ENCODE data around the gene APOA5. TPM values are rescaled to one million over a fixed set of nuclear protein-coding genes. Genes with fewer than 3 reads are reported as not detected.

APOA5 gene
- total RNA-seq, 4 donors from 2014 or later, result 0.72 TPM; not detected in 3

DNA sequence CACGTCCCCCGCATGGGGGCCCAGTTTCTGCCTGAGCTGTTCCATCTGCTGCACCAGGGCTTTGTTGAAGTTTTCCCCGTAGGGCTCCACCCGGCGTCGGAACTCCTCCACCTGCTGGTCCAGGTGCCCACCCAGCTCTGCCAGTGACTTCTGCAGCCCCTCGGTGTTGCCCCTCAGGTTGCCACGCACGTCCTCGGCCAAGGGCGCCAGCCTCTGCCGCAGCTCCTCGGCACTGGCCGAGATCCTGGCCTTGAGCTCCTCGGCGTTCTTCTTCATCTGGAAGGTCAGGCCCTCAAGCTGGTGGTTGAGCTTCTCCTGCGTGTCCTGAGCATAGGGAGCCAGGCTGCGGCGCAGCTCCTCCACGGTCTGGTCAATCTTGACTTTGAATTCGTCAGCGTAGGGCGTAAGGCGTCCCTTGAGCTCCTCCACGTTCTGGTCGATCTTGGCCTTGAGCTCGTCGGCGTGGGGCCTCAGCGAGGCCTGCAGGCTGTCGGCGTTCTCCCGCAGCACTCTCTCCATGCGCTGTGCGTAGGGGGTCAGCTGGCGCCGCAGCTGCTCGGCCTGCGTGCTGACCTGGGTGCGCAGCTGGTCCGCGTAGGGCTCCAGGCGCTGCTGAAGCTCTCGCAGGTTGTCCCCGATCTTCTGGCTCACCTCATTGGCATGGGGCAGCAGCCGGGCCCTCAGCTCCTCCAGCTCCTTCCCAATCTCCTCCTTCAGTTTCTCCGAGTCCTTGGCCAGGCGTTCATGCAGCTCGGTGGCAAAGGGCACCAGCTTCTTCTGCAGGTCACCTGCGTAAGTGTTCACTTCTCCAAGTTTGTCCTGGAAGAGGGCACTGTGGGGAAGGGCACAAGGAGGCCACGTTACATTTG is 29.6 kb upstream of the APOA5 start:
- no peaks in the 10 kb centered on the region for H3K9me3 ChIP-seq
- H3K27ac ChIP-seq, result no peak overlapping the region
- no peaks in the 10 kb centered on the region for H3K27me3 ChIP-seq
- DNase-seq (ENCODE audit: low spot score in 2 of 2), result no peak
- 95% methylated on average over 49 of the region's 51 CpGs for WGBS
- no peaks in the 10 kb centered on the region for H3K4me1 ChIP-seq
- no peaks in the 10 kb centered on the region for H3K36me3 ChIP-seq
- TF ChIP-seq POLR2A (IDR thresholded peaks at IDR 0.05), result no peak
- no peak for TF ChIP-seq CTCF (IDR thresholded peaks at IDR 0.05)
- TF ChIP-seq EP300 (IDR thresholded peaks at IDR 0.05), result no peak
- no peak for TF ChIP-seq POLR2AphosphoS5 (IDR thresholded peaks at IDR 0.05)
- no peak overlapping the region for H3K4me3 ChIP-seq

DNA sequence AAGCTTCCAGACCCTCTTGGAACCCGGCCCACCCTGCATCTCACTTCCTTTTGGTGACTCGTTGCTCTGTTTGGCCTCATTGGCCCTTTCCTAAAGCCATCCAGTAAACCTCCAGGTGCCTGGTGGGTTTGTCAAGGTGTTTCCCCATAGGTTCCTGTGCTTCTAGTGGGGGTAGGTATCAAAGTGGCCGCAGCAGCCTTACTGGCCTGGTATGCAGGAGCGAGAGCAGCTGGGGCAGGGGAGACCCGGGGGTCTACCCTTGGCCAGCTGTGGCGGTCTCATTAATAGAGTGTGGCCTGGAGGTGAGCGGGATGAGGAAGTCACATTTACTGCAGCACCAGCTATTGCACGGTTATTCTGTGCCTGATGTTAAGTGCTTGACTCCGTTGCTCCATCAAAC is 27.4 kb upstream of the APOA5 start:
- TF ChIP-seq POLR2A (IDR thresholded peaks at IDR 0.05) (no peak), EP300 (IDR thresholded peaks at IDR 0.05) (no peak), POLR2AphosphoS5 (IDR thresholded peaks at IDR 0.05) (no peak), CTCF (IDR thresholded peaks at IDR 0.05) (no peak)
- Histone ChIP-seq H3K4me3 (no peak overlapping the region), H3K27me3 (no peaks in the 10 kb centered on the region), H3K27ac (no peak overlapping the region), H3K36me3 (no peaks in the 10 kb centered on the region), H3K4me1 (no peaks in the 10 kb centered on the region), H3K9me3 (no peaks in the 10 kb centered on the region)
- DNase-seq (ENCODE audit: low spot score in 2 of 2), result peak in 1 of 2 donors; percentile 59
- WGBS, result 92% methylated on average over 9 of the region's 9 CpGs

GRCh38 chr11:116814502-116814901 is 22.8 kb upstream of the APOA5 start:
- Histone ChIP-seq H3K27ac (no peak overlapping the region), H3K4me1 (no peaks in the 10 kb centered on the region), H3K4me3 (no peak overlapping the region), H3K27me3 (no peaks in the 10 kb centered on the region), H3K36me3 (no peaks in the 10 kb centered on the region), H3K9me3 (no peaks in the 10 kb centered on the region)
- WGBS, result 66% methylated on average over 6 of the region's 6 CpGs
- no peak for DNase-seq (ENCODE audit: low spot score in 2 of 2)
- no peak for TF ChIP-seq POLR2A (IDR thresholded peaks at IDR 0.05)
- no peak for TF ChIP-seq EP300 (IDR thresholded peaks at IDR 0.05)
- no peak for TF ChIP-seq POLR2AphosphoS5 (IDR thresholded peaks at IDR 0.05)
- TF ChIP-seq CTCF (IDR thresholded peaks at IDR 0.05), result no peak

DNA sequence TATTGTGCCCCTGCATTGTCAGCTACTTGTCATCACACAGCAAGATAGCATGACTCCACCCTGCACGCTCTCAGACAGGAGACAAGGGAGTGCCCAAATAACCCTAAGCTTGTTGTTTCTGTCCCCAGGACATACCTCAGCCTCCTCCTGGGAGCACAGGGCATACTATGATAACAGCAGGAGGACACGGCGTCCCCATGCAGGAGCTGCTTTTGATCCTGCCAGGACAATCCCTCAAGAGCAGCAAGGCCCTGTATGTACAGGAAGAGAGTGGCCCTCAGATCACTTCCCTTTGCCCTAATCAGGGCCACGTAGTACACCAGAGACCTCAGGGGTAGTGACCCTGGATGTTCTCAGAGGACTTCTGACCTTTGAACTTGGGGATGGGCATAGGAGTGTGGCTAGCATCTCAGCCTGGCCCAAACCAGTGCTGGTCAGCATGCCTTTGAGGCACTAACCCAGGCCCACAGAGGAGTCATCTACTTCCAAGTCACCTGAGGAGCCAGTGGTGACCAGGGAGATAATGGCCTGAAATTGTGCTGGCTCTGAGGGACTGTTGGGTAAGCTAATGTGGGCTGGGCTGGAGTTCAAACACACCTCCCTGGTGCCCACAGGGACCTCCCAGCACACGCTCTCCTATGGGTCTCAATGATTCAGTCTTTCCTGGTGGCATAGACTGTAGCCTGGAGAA is 22.2 kb upstream of the APOA5 start:
- Histone ChIP-seq H3K27ac (no peak overlapping the region), H3K27me3 (no peaks in the 10 kb centered on the region), H3K9me3 (no peaks in the 10 kb centered on the region), H3K4me1 (no peaks in the 10 kb centered on the region), H3K4me3 (no peak overlapping the region), H3K36me3 (no peaks in the 10 kb centered on the region)
- DNase-seq (ENCODE audit: low spot score in 2 of 2), result no peak
- 94% methylated on average over 4 of the region's 5 CpGs for WGBS
- TF ChIP-seq CTCF (IDR thresholded peaks at IDR 0.05) (no peak), POLR2A (IDR thresholded peaks at IDR 0.05) (no peak), POLR2AphosphoS5 (IDR thresholded peaks at IDR 0.05) (no peak), EP300 (IDR thresholded peaks at IDR 0.05) (no peak)

DNA sequence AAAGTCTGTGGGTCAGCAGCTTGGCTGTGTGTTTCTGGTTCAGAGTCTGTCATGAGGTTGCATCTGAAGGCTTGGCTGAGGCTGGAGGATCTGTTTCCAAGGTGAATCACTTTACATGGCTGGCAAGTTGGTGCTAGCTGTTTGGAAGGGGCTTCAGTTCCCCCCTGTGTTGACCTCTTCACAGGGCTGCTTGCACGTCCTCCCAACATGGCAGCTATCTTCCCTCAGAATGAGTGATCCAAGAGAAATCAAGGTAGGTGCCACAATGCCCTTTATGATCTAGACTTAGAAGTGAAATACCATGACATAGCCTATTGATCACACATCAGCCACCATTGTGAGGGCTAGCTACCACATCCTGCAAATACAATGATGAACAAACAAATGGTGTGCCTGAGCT is 21.5 kb upstream of the APOA5 start:
- whole genome bisulfite sequencing, result 73% methylated on average over 1 of the region's 1 CpG
- H3K4me3 ChIP-seq, result no peak overlapping the region
- no peaks in the 10 kb centered on the region for H3K9me3 ChIP-seq
- no peaks in the 10 kb centered on the region for H3K4me1 ChIP-seq
- H3K27me3 ChIP-seq, result no peaks in the 10 kb centered on the region
- no peaks in the 10 kb centered on the region for H3K36me3 ChIP-seq
- DNase-seq (ENCODE audit: low spot score in 2 of 2), result no peak
- TF ChIP-seq CTCF (IDR thresholded peaks at IDR 0.05) (no peak), POLR2A (IDR thresholded peaks at IDR 0.05) (no peak), POLR2AphosphoS5 (IDR thresholded peaks at IDR 0.05) (no peak)
- H3K27ac ChIP-seq, result no peak overlapping the region

Measured in suprapubic skin (tissue), 4 donors.